HCT116 (cell line): Measurements from ENCODE around the gene CRTC3. TPM values are rescaled to one million over a fixed set of nuclear protein-coding genes. Genes with fewer than 3 reads are reported as not detected.

Experiments
- ATAC-seq: fragments of 200-7000 bp; cut with Tn5 transposase; 2 replicates; pipeline ENCODE4 v1.9.1; 2020; ENCODE audit warnings: mild to moderate bottlenecking, moderate library complexity
- BruUV-seq: library from RNA; stranded (reverse); fragments of 400-500 nt; replicated peaks from 2 replicates; lab custom pipeline; 2021; lab: Mats Ljungman, UMichigan
- CTCF ChIA-PET: fragments of 300-600 bp; sonication (Branson Sonifier 250); formaldehyde crosslinking; loops from one replicate; lab custom pipeline; 2021; ENCODE audit warnings: antibody characterized with exemption; lab: Charles Lee
- POLR2A ChIA-PET: fragments of 300-600, 350-600 bp; sonication (Branson Sonifier 250); formaldehyde crosslinking; loops from one replicate; lab custom pipeline; 2021; ENCODE audit warnings: antibody characterized with exemption; lab: Charles Lee
- RAD21 ChIA-PET, 2 experiments: fragments of 300-600 bp; sonication (Branson Sonifier 250); formaldehyde crosslinking; loops; one replicate each; lab custom pipeline; 2023; ENCODE audit warnings: low total read pairs in 2 of 2; ENCODE audit not compliant: uncharacterized antibody in 2 of 2, unreplicated experiment in 2 of 2, low non-redundant PET in 1 of 2; lab: Charles Lee
- DNase-seq: peaks from one replicate; pipeline ENCODE4 v3.0.0-alpha.2; 2010; ENCODE audit warnings: low read depth, low spot score
- H2AFZ ChIP-seq: fragments of 200-600 bp; shearing (Covaris generic), sonication (generic); 2 replicates; pipeline ENCODE4 v1.6.1; 2017; ENCODE audit warnings: low read depth, mixed run types, mixed read lengths, antibody characterized with exemption, low read length; ENCODE audit not compliant: poor library complexity, severe bottlenecking
- H3K27ac ChIP-seq: 2 replicates; pipeline ENCODE4 v1.5.1; 2012; ENCODE audit warnings: low read depth, low read length
- H3K27me3 ChIP-seq: fragments of 200-600 bp; sonication (generic); 2 replicates; pipeline ENCODE4 v1.6.1; 2016; ENCODE audit warnings: mixed run types, low read length, mixed read lengths; ENCODE audit not compliant: insufficient read depth
- H3K36me3 ChIP-seq, 2 experiments: fragments of 200-500 bp in 1 of 2; fragments of 200-600 bp in 1 of 2; sonication (Bioruptor generic) in 1 of 2; sonication (generic) in 1 of 2; 2 replicates each; pipeline versions ENCODE4 v1.5.1 to v1.6.1; 2014 to 2016; ENCODE audit warnings: low read length in 2 of 2, inconsistent platforms in 1 of 2, mixed read lengths in 1 of 2, mixed run types in 1 of 2; ENCODE audit not compliant: insufficient read depth in 2 of 2, control insufficient read depth in 1 of 2
- H3K4me1 ChIP-seq, 2 experiments: fragments of 200-600 bp in 1 of 2; sonication (generic) in 1 of 2; 2 replicates each; pipeline versions ENCODE4 v1.5.1 to v1.6.1; 2012 to 2017; ENCODE audit warnings: low read length in 2 of 2, inconsistent platforms in 1 of 2, mild to moderate bottlenecking in 1 of 2, mixed read lengths in 1 of 2, mixed run types in 1 of 2, moderate library complexity in 1 of 2; ENCODE audit not compliant: insufficient read depth in 2 of 2, control insufficient read depth in 1 of 2
- H3K4me2 ChIP-seq: fragments of 200-600 bp; sonication (generic); 2 replicates; pipeline ENCODE4 v1.6.1; 2017; ENCODE audit warnings: mixed run types, low read length, mixed read lengths
- H3K4me3 ChIP-seq, 2 experiments: fragments of 200-600 bp in 1 of 2; sonication (generic) in 1 of 2; replicated peaks in 1 of 2; 2 replicates each; pipeline ENCODE4 v1.5.1; 2011 to 2016; ENCODE audit warnings: low read length in 2 of 2, control low read depth in 1 of 2, low read depth in 1 of 2, mild to moderate bottlenecking in 1 of 2, mixed read lengths in 1 of 2, mixed run types in 1 of 2
- H3K79me2 ChIP-seq: fragments of 200-600 bp; sonication (generic); 2 replicates; pipeline ENCODE4 v1.6.1; 2017; ENCODE audit warnings: mild to moderate bottlenecking, mixed run types, low read length, moderate library complexity, mixed read lengths; ENCODE audit not compliant: insufficient read depth
- H3K9ac ChIP-seq: fragments of 200-600 bp; sonication (generic); 2 replicates; pipeline ENCODE4 v1.6.1; 2016; ENCODE audit warnings: low read length, mixed read lengths
- H3K9me2 ChIP-seq: fragments of 200-600 bp; sonication (generic), shearing (Covaris generic); 2 replicates; pipeline ENCODE4 v1.6.1; 2017; ENCODE audit warnings: mixed run types, mild to moderate bottlenecking, moderate library complexity; ENCODE audit not compliant: insufficient read depth
- H3K9me3 ChIP-seq, 2 experiments: fragments of 200-500 bp in 1 of 2; fragments of 200-600 bp in 1 of 2; sonication (Bioruptor generic) in 1 of 2; sonication (generic) in 1 of 2; 2 replicates each; pipeline ENCODE4 v1.6.1; 2014 to 2017; ENCODE audit warnings: low read length in 2 of 2, mixed read lengths in 2 of 2, inconsistent platforms in 1 of 2, low read depth in 1 of 2, mild to moderate bottlenecking in 1 of 2, mixed run types in 1 of 2, moderate library complexity in 1 of 2; ENCODE audit not compliant: control insufficient read depth in 1 of 2, insufficient read depth in 1 of 2
- H4K20me1 ChIP-seq: fragments of 200-600 bp; sonication (generic), shearing (Covaris generic); 2 replicates; pipeline ENCODE4 v1.6.1; 2017; ENCODE audit warnings: mixed run types, mild to moderate bottlenecking, moderate library complexity; ENCODE audit not compliant: insufficient read depth
- CBX3 ChIP-seq: IDR thresholded peaks from 2 replicates; pipeline ENCODE4 v1.6.1; 2012; ENCODE audit warnings: low read depth
- EGR1 ChIP-seq: IDR thresholded peaks from 2 replicates; pipeline ENCODE4 v1.6.1; 2012; ENCODE audit warnings: low read depth
- ELF1 ChIP-seq: IDR thresholded peaks from 2 replicates; pipeline ENCODE4 v1.6.1; 2012; ENCODE audit warnings: low read depth, borderline replicate concordance
- FOSL1 ChIP-seq: IDR thresholded peaks from 2 replicates; pipeline ENCODE4 v1.6.1; 2012; ENCODE audit warnings: low read depth
- JUND ChIP-seq: IDR thresholded peaks from 2 replicates; pipeline ENCODE4 v1.6.1; 2012
- MAX ChIP-seq: IDR thresholded peaks from 2 replicates; pipeline ENCODE4 v1.6.1; 2012
- RAD21 ChIP-seq: IDR thresholded peaks from 2 replicates; pipeline ENCODE4 v1.6.1; 2012; ENCODE audit warnings: low read depth, mild to moderate bottlenecking
- TCF7L2 ChIP-seq: IDR thresholded peaks from 2 replicates; pipeline ENCODE4 v1.7.0; 2011; ENCODE audit warnings: borderline replicate concordance, inconsistent platforms; ENCODE audit not compliant: insufficient read depth, insufficient read length; ENCODE audit errors: extremely low read depth
- ZBTB33 ChIP-seq: IDR thresholded peaks from 2 replicates; pipeline ENCODE4 v1.6.1; 2011; ENCODE audit warnings: mild to moderate bottlenecking, low read length, moderate library complexity; ENCODE audit not compliant: insufficient replicate concordance; ENCODE audit errors: extremely low read depth
- intact Hi-C: fragments of 100-400 bp; cut with micrococcal nuclease; formaldehyde crosslinking; loops from 2 replicates; pipeline ENCODE4 v1.10.0; 2022
- total RNA-seq: library from RNA; stranded (reverse); gene quantifications from one replicate; pipeline ENCODE4 v1.2.1, GENCODE V29; 2021; ENCODE audit not compliant: unreplicated experiment

The CRTC3 gene
- total RNA-seq, 1 experiment from 2014 or later, result 20.7 TPM

GRCh38 chr15:90619468-90619867 is 89.7 kb downstream of the CRTC3 start:
- no peaks in the 10 kb centered on the region for H3K79me2 ChIP-seq
- H3K4me1 ChIP-seq, result no peaks in the 10 kb centered on the region
- no peak for ATAC-seq
- ChIA-PET POLR2A (no interaction called here), CTCF (interaction anchor here (1.4 kb wide), 1 partner anchor 16 kb away, joined by 4 read pairs; no protein-coding TSS in a partner anchor), RAD21 (no interaction called here)
- no peak overlapping the region for H3K4me2 ChIP-seq
- DNase-seq, result no peak
- peaks cover 0 to 4% of the 10 kb centered on the region in 2 experiments; a peak in 2 of 4 replicates for H3K36me3 ChIP-seq
- no TSS peak for BruUV-seq
- H3K9me3 ChIP-seq, result no peaks in the 10 kb centered on the region
- H3K9ac ChIP-seq, result no peak overlapping the region
- H3K4me3 ChIP-seq, result no peak overlapping the region
- H4K20me1 ChIP-seq, result no peaks in the 10 kb centered on the region
- no peak overlapping the region for H2AFZ ChIP-seq
- no peak for TF ChIP-seq ELF1
- no peak for TF ChIP-seq RAD21
- no peak for TF ChIP-seq EGR1
- no peak for TF ChIP-seq MAX
- TF ChIP-seq ZBTB33, result no peak
- TF ChIP-seq CBX3, result no peak
- no peak for TF ChIP-seq TCF7L2
- TF ChIP-seq JUND, result no peak
- no peak for TF ChIP-seq FOSL1
- TF ChIP-seq, all 23 proteins: peak for 0
- H3K27ac ChIP-seq, result no peak overlapping the region
- no peaks in the 10 kb centered on the region for H3K9me2 ChIP-seq
- H3K27me3 ChIP-seq, result no peaks in the 10 kb centered on the region
- intact Hi-C loops, result loop anchor here (10.0 kb wide), 1 partner anchor 305 kb away; no protein-coding TSS in a partner anchor
